Activated T-cell treated with anti-CD3 and anti-CD28 coated beads, Interleukin-2, amount 50 U/mL, for 4 hours (primary cell): ENCODE measurements around the gene PPP1R3F. TPM values are rescaled to one million over a fixed set of nuclear protein-coding genes. Genes with fewer than 3 reads are reported as not detected.
"Not testable (repeated sequence)": the region's sequence is repeated elsewhere in the genome, so short reads cannot be mapped to it uniquely, and the experiment has no call there.

Experiments used
- ATAC-seq, 2 donors: fragments of 200-7000 bp; cut with Tn5 transposase; one replicate each; pipeline ENCODE4 v1.10.0; 2021
- DNase-seq: peaks from one replicate; pipeline ENCODE4 v3.0.0-alpha.2; 2020
- H3K27me3 Mint-ChIP-seq: one replicate; pipeline ENCODE4 v1.8.0; 2021; ENCODE audit warnings: low read depth, mixed read lengths
- H3K36me3 Mint-ChIP-seq: one replicate; pipeline ENCODE4 v1.8.0; 2022; ENCODE audit warnings: mixed read lengths; ENCODE audit not compliant: insufficient read depth
- H3K4me1 Mint-ChIP-seq: one replicate; pipeline ENCODE4 v1.8.0; 2021; ENCODE audit warnings: low read depth, mixed read lengths
- H3K4me3 Mint-ChIP-seq: one replicate; pipeline ENCODE4 v1.8.0; 2021; ENCODE audit warnings: mild to moderate bottlenecking, moderate library complexity, mixed read lengths
- H3K9me3 Mint-ChIP-seq: one replicate; pipeline ENCODE4 v1.8.0; 2021; ENCODE audit warnings: mixed read lengths
- total RNA-seq, 3 donors: library from RNA; stranded (reverse); gene quantifications; one replicate each; pipeline ENCODE4 v1.2.1, GENCODE V29; 2021

PPP1R3F gene
- total RNA-seq, 3 donors from 2014 or later: 2.4 to 3.4 (median 3.1) TPM

GRCh38 chrX:49303346-49303745, 33.8 kb downstream of the PPP1R3F start, which contains the start of gene GAGE10:
GAGE10 (plus strand) TSS chrX:49303646; CDS start chrX:49304860, 1,214 bp downstream.
- DNase-seq: no peak
- Mint-ChIP-seq H3K27me3 (no peaks in the 10 kb centered on the region), H3K9me3 (no peaks in the 10 kb centered on the region), H3K4me1 (peaks cover under 1% of the 10 kb centered on the region), H3K36me3 (no peaks in the 10 kb centered on the region), H3K4me3 (no peak within 1 kb of the TSS)
- ATAC-seq: no peak

DNA sequence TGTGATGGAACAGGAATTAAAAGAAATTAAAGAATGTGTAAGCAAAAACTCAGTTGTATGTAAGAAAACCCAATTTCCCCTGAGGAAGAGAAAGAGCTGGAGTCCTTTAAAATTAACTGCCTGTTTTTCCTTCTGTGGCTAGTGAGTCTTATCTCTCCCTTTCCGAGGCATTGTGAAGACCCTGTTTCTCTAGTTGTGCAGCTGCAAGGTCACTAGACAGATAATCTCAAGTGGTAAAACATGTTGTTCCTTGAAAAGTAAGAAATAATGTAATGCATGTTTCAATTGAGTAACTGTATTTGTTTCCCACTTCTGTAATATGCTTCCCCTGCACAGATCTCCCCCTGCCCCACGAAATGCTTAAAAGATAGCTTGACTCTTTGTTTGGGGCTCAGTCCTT, 38.2 kb downstream of the PPP1R3F start:
- H3K9me3 Mint-ChIP-seq, H3K27me3 Mint-ChIP-seq, DNase-seq, H3K36me3 Mint-ChIP-seq, ATAC-seq, H3K4me3 Mint-ChIP-seq: not testable (repeated sequence)
- H3K4me1 Mint-ChIP-seq: peaks cover 20% of the 10 kb centered on the region

- peak; percentile 12 for DNase-seq
- H3K36me3 Mint-ChIP-seq: no peaks in the 10 kb centered on the region
- peaks cover 20% of the 10 kb centered on the region for H3K4me1 Mint-ChIP-seq
Observed at GRCh38 chrX:49308604-49309269, 39.1 kb downstream of the PPP1R3F start.

GRCh38 chrX:49309401-49309981, 39.9 kb downstream of the PPP1R3F start:
- peaks cover 20% of the 10 kb centered on the region for H3K4me1 Mint-ChIP-seq
- DNase-seq (no peak), ATAC-seq (peak; percentile 55 to 72)
- H3K4me3 Mint-ChIP-seq: peak overlapping the region; percentile 75
- H3K36me3 Mint-ChIP-seq: no peaks in the 10 kb centered on the region
- no peaks in the 10 kb centered on the region for H3K9me3 Mint-ChIP-seq
- no peaks in the 10 kb centered on the region for H3K27me3 Mint-ChIP-seq

More at GRCh38 chrX:49308604-49309269, 39.1 kb downstream of the PPP1R3F start:
- no peaks in the 10 kb centered on the region for H3K9me3 Mint-ChIP-seq
- peak overlapping the region; percentile 75 for H3K4me3 Mint-ChIP-seq
- peak; percentile 69 to 74 for ATAC-seq
- no peaks in the 10 kb centered on the region for H3K27me3 Mint-ChIP-seq

GRCh38 chrX:49310371-49310770, 40.8 kb downstream of the PPP1R3F start:
- no peaks in the 10 kb centered on the region for H3K27me3 Mint-ChIP-seq
- no peak overlapping the region for H3K4me3 Mint-ChIP-seq
- no peak for DNase-seq
- peaks cover 20% of the 10 kb centered on the region for H3K4me1 Mint-ChIP-seq
- no peaks in the 10 kb centered on the region for H3K9me3 Mint-ChIP-seq
- no peak for ATAC-seq
- H3K36me3 Mint-ChIP-seq: no peaks in the 10 kb centered on the region

GRCh38 chrX:49312176-49312575, 42.6 kb downstream of the PPP1R3F start:
- H3K4me1 Mint-ChIP-seq: peaks cover 20% of the 10 kb centered on the region
- no peaks in the 10 kb centered on the region for H3K36me3 Mint-ChIP-seq
- DNase-seq: no peak
- H3K4me3 Mint-ChIP-seq: no peak overlapping the region
- no peak for ATAC-seq
- no peaks in the 10 kb centered on the region for H3K9me3 Mint-ChIP-seq
- H3K27me3 Mint-ChIP-seq: no peaks in the 10 kb centered on the region

DNA sequence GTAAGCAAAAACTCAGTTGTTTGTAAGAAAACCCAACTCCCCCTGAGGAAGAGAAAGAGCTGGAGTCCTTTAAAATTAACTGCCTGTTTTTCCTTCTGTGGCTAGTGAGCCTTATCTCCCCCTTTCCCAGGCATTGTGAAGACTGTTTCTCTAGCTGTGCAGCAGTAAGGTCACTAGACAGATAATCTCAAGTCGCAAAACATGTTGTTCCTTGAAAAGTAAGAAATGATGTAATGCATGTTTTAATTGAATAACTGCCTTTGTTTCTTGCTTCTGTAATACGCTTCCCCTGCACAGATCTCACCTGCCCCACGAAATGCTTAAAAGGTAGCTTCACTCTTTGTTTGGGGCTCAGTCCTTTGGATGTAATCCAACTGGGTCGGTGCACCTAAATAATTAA, 46.5 kb downstream of the PPP1R3F start:
- no peak for DNase-seq
- H3K9me3 Mint-ChIP-seq: no peaks in the 10 kb centered on the region
- no peaks in the 10 kb centered on the region for H3K4me1 Mint-ChIP-seq
- H3K36me3 Mint-ChIP-seq: no peaks in the 10 kb centered on the region
- no peaks in the 10 kb centered on the region for H3K27me3 Mint-ChIP-seq
- H3K4me3 Mint-ChIP-seq: no peak overlapping the region
- no peak for ATAC-seq

DNA sequence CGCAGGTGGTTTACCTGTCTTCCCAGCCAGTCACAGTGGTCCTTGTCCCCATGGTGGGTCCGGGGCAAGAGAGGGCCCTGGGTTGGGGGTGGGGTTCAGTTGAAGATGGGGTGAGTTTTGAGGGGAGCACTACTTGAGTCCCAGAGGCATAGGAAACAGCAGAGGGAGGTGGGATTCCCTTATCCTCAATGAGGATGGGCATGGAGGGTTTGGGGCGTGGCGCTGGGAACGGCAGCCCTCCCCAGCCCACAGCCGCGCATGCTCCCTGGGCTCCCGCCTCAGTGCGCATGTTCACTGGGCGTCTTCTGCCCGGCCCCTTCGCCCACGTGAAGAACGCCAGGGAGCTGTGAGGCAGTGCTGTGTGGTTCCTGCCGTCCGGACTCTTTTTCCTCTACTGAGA, 52.1 kb downstream of the PPP1R3F start, which contains the start of gene GAGE12J:
Gene GAGE12J, plus strand, starts transcription at position 301 of the 400 bp plus-strand sequence. CDS start 1,157 bp downstream, outside the sequence.
- H3K9me3 Mint-ChIP-seq, H3K36me3 Mint-ChIP-seq, H3K27me3 Mint-ChIP-seq, DNase-seq, H3K4me1 Mint-ChIP-seq, H3K4me3 Mint-ChIP-seq, ATAC-seq: not testable (repeated sequence)

DNA sequence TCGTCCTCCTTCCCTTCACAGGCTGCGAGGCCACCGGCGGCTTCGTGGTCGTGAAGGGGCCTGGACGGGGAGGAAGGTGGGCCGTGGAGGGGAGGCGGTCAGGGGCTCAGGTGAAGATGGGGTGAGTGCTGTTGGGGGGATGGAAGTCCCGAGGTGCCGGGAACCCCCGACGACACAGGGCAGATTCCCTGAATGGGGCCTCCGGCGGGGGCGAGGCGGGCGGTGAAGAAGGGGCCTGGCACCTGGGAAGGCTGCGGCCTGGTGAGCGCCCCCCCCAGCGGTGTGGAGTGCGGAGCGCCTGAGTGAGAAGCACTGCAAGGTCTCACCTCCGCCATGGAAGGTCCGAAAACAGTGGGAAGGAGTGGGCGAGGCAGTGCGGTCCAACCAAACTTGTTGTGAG, 52.7 kb downstream of the PPP1R3F start:
- not testable (repeated sequence) for H3K4me3 Mint-ChIP-seq, H3K9me3 Mint-ChIP-seq, H3K4me1 Mint-ChIP-seq, H3K27me3 Mint-ChIP-seq, ATAC-seq, DNase-seq, H3K36me3 Mint-ChIP-seq

DNA sequence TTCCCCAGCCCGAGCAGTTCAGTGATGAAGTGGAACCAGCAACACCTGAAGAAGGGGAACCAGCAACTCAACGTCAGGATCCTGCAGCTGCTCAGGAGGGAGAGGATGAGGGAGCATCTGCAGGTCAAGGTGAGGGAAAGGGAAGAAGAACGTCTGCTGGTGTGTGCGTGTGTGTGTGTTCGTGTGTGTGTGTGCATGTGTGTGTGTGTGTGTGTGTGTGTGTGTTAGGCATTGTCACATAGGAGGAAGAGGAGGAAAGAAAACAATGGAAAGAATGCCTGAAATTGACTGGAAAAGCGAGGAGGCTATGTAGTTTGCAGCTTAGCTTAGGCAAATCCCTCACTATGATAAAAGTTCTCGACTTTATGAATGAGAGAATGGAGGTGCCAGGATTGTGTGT, 54.1 kb downstream of the PPP1R3F start:
- not testable (repeated sequence) for H3K4me1 Mint-ChIP-seq, H3K9me3 Mint-ChIP-seq, ATAC-seq, H3K27me3 Mint-ChIP-seq, H3K36me3 Mint-ChIP-seq, H3K4me3 Mint-ChIP-seq, DNase-seq

- H3K27me3 Mint-ChIP-seq, H3K4me1 Mint-ChIP-seq, H3K36me3 Mint-ChIP-seq, DNase-seq, H3K4me3 Mint-ChIP-seq, H3K9me3 Mint-ChIP-seq, ATAC-seq: not testable (repeated sequence)
Observed at GRCh38 chrX:49330421-49330820, 60.8 kb downstream of the PPP1R3F start.

DNA sequence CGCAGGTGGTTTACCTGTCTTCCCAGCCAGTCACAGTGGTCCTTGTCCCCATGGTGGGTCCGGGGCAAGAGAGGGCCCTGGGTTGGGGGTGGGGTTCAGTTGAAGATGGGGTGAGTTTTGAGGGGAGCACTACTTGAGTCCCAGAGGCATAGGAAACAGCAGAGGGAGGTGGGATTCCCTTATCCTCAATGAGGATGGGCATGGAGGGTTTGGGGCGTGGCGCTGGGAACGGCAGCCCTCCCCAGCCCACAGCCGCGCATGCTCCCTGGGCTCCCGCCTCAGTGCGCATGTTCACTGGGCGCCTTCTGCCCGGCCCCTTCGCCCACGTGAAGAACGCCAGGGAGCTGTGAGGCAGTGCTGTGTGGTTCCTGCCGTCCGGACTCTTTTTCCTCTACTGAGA, 61.7 kb downstream of the PPP1R3F start, which contains the start of gene GAGE13:
Gene GAGE13, plus strand, starts transcription at position 301 of the 400 bp plus-strand sequence. CDS start 1,156 bp downstream, outside the sequence.
- ATAC-seq, H3K4me1 Mint-ChIP-seq: not testable (repeated sequence)

DNA sequence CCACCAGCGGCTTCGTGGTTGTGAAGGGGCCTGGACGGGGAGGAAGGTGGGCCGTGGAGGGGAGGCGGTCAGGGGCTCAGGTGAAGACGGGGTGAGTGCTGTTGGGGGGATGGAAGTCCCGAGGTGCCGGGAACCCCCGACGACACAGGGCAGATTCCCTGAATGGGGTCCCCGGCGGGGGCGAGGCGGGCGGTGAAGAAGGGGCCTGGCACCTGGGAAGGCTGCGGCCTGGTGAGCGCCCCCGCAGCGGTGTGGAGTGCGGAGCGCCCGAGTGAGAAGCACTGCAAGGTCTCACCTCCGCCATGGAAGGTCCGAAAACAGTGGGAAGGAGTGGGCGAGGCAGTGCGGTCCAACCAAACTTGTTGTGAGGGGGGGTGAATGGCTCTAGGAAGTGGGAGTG, 62.2 kb downstream of the PPP1R3F start:
- not testable (repeated sequence) for H3K27me3 Mint-ChIP-seq, H3K9me3 Mint-ChIP-seq, H3K4me3 Mint-ChIP-seq, H3K4me1 Mint-ChIP-seq, ATAC-seq, H3K36me3 Mint-ChIP-seq
- DNase-seq: peak; percentile 32

More for the DNA sequence above, 61.7 kb downstream of the PPP1R3F start, which contains the start of gene GAGE13:
- not testable (repeated sequence) for DNase-seq, H3K27me3 Mint-ChIP-seq, H3K4me3 Mint-ChIP-seq, H3K9me3 Mint-ChIP-seq, H3K36me3 Mint-ChIP-seq
